Liver (tissue), 3 donors: ENCODE data around the gene ENTPD3.

Source experiments
- CTCF ChIP-seq: fragments of 150-350 bp; IDR thresholded peaks from 2 replicates; pipeline ENCODE4 v1.5.1; 2017; ENCODE audit warnings: improper control_type of control experiment, low read depth, low read length; ENCODE audit not compliant: missing input control
- EGR1 ChIP-seq, 2 donors: IDR thresholded peaks; 2 replicates each; pipeline ENCODE4 v1.6.1; 2016 to 2018; ENCODE audit warnings: antibody characterized with exemption in 2 of 2, low read depth in 2 of 2
- FOXA1 ChIP-seq: IDR thresholded peaks from 2 replicates; pipeline ENCODE4 v1.6.1; 2016; ENCODE audit warnings: antibody characterized with exemption
- GABPA ChIP-seq, 2 donors: IDR thresholded peaks in 1 of 2; conservative IDR thresholded peaks in 1 of 2; 2 replicates each; pipeline ENCODE4 v1.6.1; 2016; ENCODE audit warnings: antibody characterized with exemption in 2 of 2, mild to moderate bottlenecking in 1 of 2, moderate library complexity in 1 of 2
- JUND ChIP-seq, 2 donors: IDR thresholded peaks; 2 replicates each; pipeline ENCODE4 v1.6.1; 2016; ENCODE audit warnings: antibody characterized with exemption in 2 of 2
- MAX ChIP-seq: IDR thresholded peaks from 2 replicates; pipeline ENCODE4 v1.6.1; 2016; ENCODE audit warnings: antibody characterized with exemption
- REST ChIP-seq: IDR thresholded peaks from 2 replicates; pipeline ENCODE4 v1.6.1; 2016; ENCODE audit warnings: antibody characterized with exemption, mild to moderate bottlenecking
- SP1 ChIP-seq: IDR thresholded peaks from 2 replicates; pipeline ENCODE4 v1.6.1; 2018; ENCODE audit warnings: antibody characterized with exemption, mild to moderate bottlenecking
- TAF1 ChIP-seq: conservative IDR thresholded peaks from 2 replicates; pipeline ENCODE4 v1.6.1; 2016; ENCODE audit warnings: antibody characterized with exemption, mild to moderate bottlenecking
- YY1 ChIP-seq: IDR thresholded peaks from 2 replicates; pipeline ENCODE4 v1.6.1; 2016; ENCODE audit warnings: antibody characterized with exemption, mild to moderate bottlenecking
- TF ChIP-seq, protein P1 (sequence below): IDR thresholded peaks from 2 replicates; pipeline ENCODE4 v1.6.1; 2016; ENCODE audit warnings: antibody characterized with exemption
- donor health status: healthy.
- donor health status: healthy.

DNA sequence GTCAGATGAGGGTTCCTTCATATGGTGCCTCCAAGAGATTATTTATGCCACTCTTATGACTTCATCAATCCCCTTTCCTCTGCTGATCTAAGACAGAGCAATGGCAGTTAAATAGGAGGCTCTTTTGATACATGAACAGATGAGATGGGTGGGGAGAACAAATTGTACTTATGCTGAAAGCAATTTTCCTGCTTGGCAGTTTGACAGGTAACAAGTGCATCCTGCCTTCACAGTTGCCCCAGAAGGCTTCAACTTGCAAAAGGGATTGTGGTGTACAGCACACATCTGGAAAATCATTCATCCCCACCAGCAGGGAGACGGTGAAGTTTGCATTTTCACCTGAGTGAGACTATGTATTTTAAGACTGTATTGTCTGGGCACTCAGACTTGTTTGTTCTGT lies 27.3 kb downstream of the ENTPD3 start:
- TF ChIP-seq CTCF (no peak), MAX (no peak), EGR1 (IDR thresholded peaks at IDR 0.05; ENCODE audit: low read depth in 2 of 2) (no peak), REST (no peak), YY1 (no peak), SP1 (no peak), TAF1 (no peak), GABPA (IDR thresholded peaks at IDR 0.05 in 1 of 2, conservative IDR thresholded peaks at IDR 0.05 in 1 of 2) (no peak), FOXA1 (no peak), JUND (IDR thresholded peaks at IDR 0.05) (no peak)
- TF ChIP-seq, protein P1, sequence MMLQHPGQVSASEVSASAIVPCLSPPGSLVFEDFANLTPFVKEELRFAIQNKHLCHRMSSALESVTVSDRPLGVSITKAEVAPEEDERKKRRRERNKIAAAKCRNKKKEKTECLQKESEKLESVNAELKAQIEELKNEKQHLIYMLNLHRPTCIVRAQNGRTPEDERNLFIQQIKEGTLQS = no peak
